Endothelial cell of umbilical vein (primary cell): Measurements from ENCODE around the gene SCAF8. TPM values are rescaled to one million over a fixed set of nuclear protein-coding genes. Genes with fewer than 3 reads are reported as not detected.

ENCODE experiments used
- BruUV-seq: library from RNA; stranded (reverse); fragments of 400-500 nt; replicated peaks from 2 replicates; lab custom pipeline; 2021; lab: Mats Ljungman, UMichigan
- CTCF ChIA-PET: fragments of 300-600, 350-600 bp; sonication (Branson Sonifier 250); formaldehyde crosslinking; loops from one replicate; lab custom pipeline; 2021; ENCODE audit warnings: antibody characterized with exemption, inconsistent platforms; lab: Charles Lee
- POLR2A ChIA-PET: fragments of 300-600, 350-600 bp; sonication (Branson Sonifier 250); formaldehyde crosslinking; loops from one replicate; lab custom pipeline; 2021; ENCODE audit warnings: antibody characterized with exemption, inconsistent platforms; lab: Charles Lee
- DNase-seq: peaks from one replicate; pipeline ENCODE4 v3.0.0-alpha.2; 2011; ENCODE audit warnings: low read depth, low spot score
- FAIRE-seq: peaks from 2 replicates; lab custom pipeline; 2011; peaks lifted over from hg19 to GRCh38; lab: Jason Lieb, UNC
- H2AFZ ChIP-seq: 2 replicates; pipeline ENCODE4 v1.6.0; 2012; ENCODE audit warnings: low read depth, low read length, control low read depth, inconsistent platforms
- H3K27ac ChIP-seq: 2 replicates; pipeline ENCODE4 v1.5.1; 2011; ENCODE audit warnings: low read depth, mild to moderate bottlenecking, control low read depth, low read length, moderate library complexity; ENCODE audit not compliant: insufficient read depth
- H3K27me3 ChIP-seq, 2 experiments: 2 replicates each; pipeline versions ENCODE4 v1.6.0 to v1.6.1; 2011; ENCODE audit warnings: low read length in 2 of 2, mixed read lengths in 1 of 2; ENCODE audit not compliant: control insufficient read depth in 2 of 2, insufficient read depth in 2 of 2
- H3K36me3 ChIP-seq, 2 experiments: 2 replicates in 1 of 2; 3 replicates in 1 of 2; pipeline ENCODE4 v1.5.1; 2011; ENCODE audit warnings: low read length in 2 of 2, mild to moderate bottlenecking in 1 of 2, moderate library complexity in 1 of 2; ENCODE audit not compliant: control insufficient read depth in 2 of 2, insufficient read depth in 2 of 2; ENCODE audit errors: extremely low read depth in 1 of 2
- H3K4me1 ChIP-seq: 3 replicates; pipeline ENCODE4 v1.5.1; 2011; ENCODE audit warnings: mild to moderate bottlenecking, low read length; ENCODE audit not compliant: control insufficient read depth, insufficient read depth; ENCODE audit errors: extremely low read depth
- H3K4me2 ChIP-seq: 2 replicates; pipeline ENCODE4 v1.6.1; 2011; ENCODE audit warnings: low read length, control low read depth, mixed read lengths; ENCODE audit not compliant: insufficient read depth
- H3K4me3 ChIP-seq, 3 experiments: fragments of 200-600 bp in 1 of 3; sonication (generic), shearing (Covaris generic) in 1 of 3; replicated peaks in 1 of 3; 2 replicates each; pipeline ENCODE4 v1.5.1; 2011 to 2016; ENCODE audit warnings: control low read depth in 3 of 3, low read length in 3 of 3, mild to moderate bottlenecking in 2 of 3, inconsistent platforms in 1 of 3, low read depth in 1 of 3, moderate library complexity in 1 of 3; ENCODE audit not compliant: insufficient read depth in 1 of 3
- H3K79me2 ChIP-seq: 2 replicates; pipeline ENCODE4 v1.6.0; 2012; ENCODE audit warnings: low read length, inconsistent platforms; ENCODE audit not compliant: control insufficient read depth, insufficient read depth
- H3K9ac ChIP-seq: replicated peaks from 2 replicates; pipeline ENCODE3; 2011; ENCODE audit warnings: low read length, control low read depth; ENCODE audit not compliant: insufficient read depth; ENCODE audit errors: extremely low read depth
- H3K9me1 ChIP-seq: replicated peaks from 3 replicates; pipeline ENCODE4 v1.6.0; 2011; ENCODE audit warnings: mild to moderate bottlenecking, low read length; ENCODE audit not compliant: control insufficient read depth, insufficient read depth; ENCODE audit errors: extremely low read depth
- H3K9me3 ChIP-seq: replicated peaks from 2 replicates; pipeline ENCODE4 v1.5.1; 2012; ENCODE audit warnings: low read length, inconsistent platforms; ENCODE audit not compliant: control insufficient read depth, insufficient read depth
- H4K20me1 ChIP-seq: replicated peaks from 2 replicates; pipeline ENCODE3; 2011; ENCODE audit warnings: mild to moderate bottlenecking, low read length; ENCODE audit not compliant: control insufficient read depth, insufficient read depth; ENCODE audit errors: extremely low read depth
- CTCF ChIP-seq, 2 donors: IDR thresholded peaks; 1 replicate in 1 of 2; 2 replicates in 1 of 2; pipeline ENCODE4 v1.5.1; 2011; ENCODE audit warnings: low read length in 2 of 2, mild to moderate bottlenecking in 2 of 2, moderate library complexity in 2 of 2, control low read depth in 1 of 2, inconsistent platforms in 1 of 2, low read depth in 1 of 2; ENCODE audit not compliant: insufficient read depth in 1 of 2; ENCODE audit errors: extremely low read depth in 1 of 2
- EZH2 ChIP-seq: IDR thresholded peaks from 2 replicates; pipeline ENCODE4 v1.6.1; 2012; ENCODE audit warnings: borderline replicate concordance, low read depth, mild to moderate bottlenecking, moderate library complexity, low read length, inconsistent platforms; ENCODE audit not compliant: severe bottlenecking
- GATA2 ChIP-seq: IDR thresholded peaks from 2 replicates; pipeline ENCODE4 v1.7.0; 2011; ENCODE audit warnings: low read depth, mild to moderate bottlenecking, moderate library complexity, mixed read lengths, low read length; ENCODE audit not compliant: insufficient read length, insufficient read depth
- JUN ChIP-seq: IDR thresholded peaks from 2 replicates; pipeline ENCODE4 v1.6.1; 2011; ENCODE audit warnings: borderline replicate concordance, low read depth; ENCODE audit not compliant: insufficient read length, insufficient read depth
- MYC ChIP-seq: IDR thresholded peaks from one replicate; pipeline ENCODE4 v1.6.1; 2011; ENCODE audit warnings: mild to moderate bottlenecking, low read depth, low read length
- POLR2A ChIP-seq: IDR thresholded peaks from 2 replicates; pipeline ENCODE4 v1.6.1; 2012; ENCODE audit warnings: low read depth, mild to moderate bottlenecking, control low read depth, low read length
- POLR2AphosphoS5 ChIP-seq: IDR thresholded peaks from 2 replicates; pipeline ENCODE4 v1.6.1; 2012; ENCODE audit warnings: low read depth, mild to moderate bottlenecking, control low read depth, low read length, moderate library complexity; ENCODE audit not compliant: insufficient read depth
- dilution Hi-C: fragments of 300-500 bp; cut with MboI; formaldehyde crosslinking; loops from one replicate; pipeline ENCODE4 v1.15.0; 2019; ENCODE audit warnings: low sequenced_read_pairs; ENCODE audit not compliant: extremely low pct_ligation_motif_present
- intact Hi-C: fragments of 100-400 bp; cut with micrococcal nuclease; formaldehyde crosslinking; loops from one replicate; pipeline ENCODE4 v1.10.0; 2022
- polyA plus RNA-seq, 4 experiments: library from polyadenylated mRNA; depleted of rRNA in 3 of 4; stranded (reverse) in 3 of 4; unstranded in 1 of 4; fragments of >200 nt; gene quantifications; 2 replicates each; pipeline versions ENCODE4 v1.2.1 to v1.2.3, GENCODE V29; 2011 to 2012; ENCODE audit warnings: missing spikeins in 1 of 4
- total RNA-seq: library from RNA; stranded (reverse); gene quantifications from 2 replicates; pipeline ENCODE4 v1.2.3, GENCODE V29; 2021

SCAF8 gene
- total and polyA plus RNA-seq, 2 donors (not counting 3 experiments of a cell fraction or from before 2014, with no cell fraction given), result 11.7 to 37.8 TPM

- H3K79me2 ChIP-seq, result peaks cover 83% of the 10 kb centered on the region
- no peak overlapping the region for H3K9ac ChIP-seq
- dilution Hi-C loops (no loop called here), intact Hi-C loops (no loop called here)
- H2AFZ ChIP-seq, result no peak overlapping the region
- H4K20me1 ChIP-seq, result peaks cover 8% of the 10 kb centered on the region
- no peaks in the 10 kb centered on the region for H3K36me3 ChIP-seq
- no peak overlapping the region for H3K4me2 ChIP-seq
- FAIRE-seq (no peak), DNase-seq (no peak)
- H3K9me1 ChIP-seq, result no peaks in the 10 kb centered on the region
- POLR2A ChIA-PET, result interaction anchor here (0.6 kb wide), 1 partner anchor 435 kb away, joined by 3 read pairs; no protein-coding TSS in a partner anchor
- no peak overlapping the region for H3K27ac ChIP-seq
- no peak for TF ChIP-seq GATA2
- H3K4me1 ChIP-seq, result peaks cover 31% of the 10 kb centered on the region
- CTCF ChIA-PET, result interaction anchor here (1.0 to 1.6 kb wide), 2 partner anchors 57 to 62 kb away, joined by 3 to 8 read pairs; no protein-coding TSS in a partner anchor
- no TSS peak for BruUV-seq
- no peaks in the 10 kb centered on the region for H3K9me3 ChIP-seq
- no peaks in the 10 kb centered on the region for H3K27me3 ChIP-seq
- no peak overlapping the region for H3K4me3 ChIP-seq
These were observed 4.2 kb downstream of the SCAF8 start for GRCh38 chr6:154737424-154737823.

GRCh38 chr6:154738551-154738961 lies 5.3 kb downstream of the SCAF8 start:
- TF ChIP-seq CTCF (IDR thresholded peaks at IDR 0.05; ENCODE audit: extremely low read depth in 1 of 2, insufficient read depth in 1 of 2, low read depth in 1 of 2, low read length in 2 of 2), result no peak
- TF ChIP-seq MYC, result no peak
- no peak for TF ChIP-seq POLR2AphosphoS5
- TF ChIP-seq POLR2A, result no peak
- TF ChIP-seq JUN, result peak; percentile 49
- TF ChIP-seq GATA2, result no peak
- TF ChIP-seq EZH2, result no peak
- Histone ChIP-seq H4K20me1 (peaks cover 8% of the 10 kb centered on the region), H3K9me3 (no peaks in the 10 kb centered on the region), H3K4me1 (peaks cover 28% of the 10 kb centered on the region), H3K4me3 (peak overlapping the region in 1 of 3 experiments; percentile 19), H3K9me1 (no peaks in the 10 kb centered on the region), H3K9ac (peak overlapping the region; percentile 54), H2AFZ (no peak overlapping the region), H3K79me2 (peaks cover 94% of the 10 kb centered on the region), H3K27ac (peak overlapping the region; percentile 44), H3K4me2 (peak overlapping the region; percentile 84), H3K27me3 (no peaks in the 10 kb centered on the region), H3K36me3 (no peaks in the 10 kb centered on the region)
- POLR2A ChIA-PET, result no interaction called here
- intact Hi-C loops, result no loop called here
- dilution Hi-C loops, result no loop called here
- DNase-seq (peak; percentile 86), FAIRE-seq (no peak)
- CTCF ChIA-PET, result interaction anchor here (0.8 to 1.6 kb wide), 4 partner anchors 9 to 63 kb away, joined by 3 to 8 read pairs (median 3); no protein-coding TSS in a partner anchor
- BruUV-seq, result no TSS peak
